Measurements from ENCODE around the gene ADAMTS13.
"Not testable (repeated sequence)": the region's sequence is repeated elsewhere in the genome, so short reads cannot be mapped to it uniquely, and the experiment has no call there.

ADAMTS13 gene

DNA sequence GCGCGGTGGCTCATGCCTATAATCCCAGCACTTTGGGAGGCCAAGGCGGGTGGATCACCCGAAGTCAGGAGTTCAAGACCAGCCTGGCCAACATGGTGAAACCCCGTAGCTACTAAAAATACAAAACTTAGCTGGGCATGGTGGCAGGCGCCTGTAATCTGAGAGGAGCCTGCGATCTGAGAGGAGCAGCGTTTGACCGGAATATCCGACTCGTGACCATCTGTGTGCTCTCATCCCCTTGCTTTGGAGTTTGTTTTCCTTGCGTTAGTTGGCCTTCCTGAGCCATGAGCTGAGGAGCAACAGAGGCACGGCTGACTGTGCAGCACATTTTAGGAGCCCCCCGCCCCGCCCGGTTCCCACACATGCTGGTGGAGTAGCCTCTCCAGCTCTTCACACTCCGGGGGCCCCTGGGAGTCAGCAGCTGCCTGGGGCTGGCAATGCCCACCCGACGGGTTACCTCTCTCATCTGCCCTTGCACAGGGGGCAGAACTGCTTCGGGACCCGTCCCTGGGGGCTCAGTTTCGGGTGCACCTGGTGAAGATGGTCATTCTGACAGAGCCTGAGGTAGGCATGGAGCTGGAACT is 3.0 kb downstream of the ADAMTS13 start:
- no peak for DNase-seq (ENCODE audit: low spot score)

DNA sequence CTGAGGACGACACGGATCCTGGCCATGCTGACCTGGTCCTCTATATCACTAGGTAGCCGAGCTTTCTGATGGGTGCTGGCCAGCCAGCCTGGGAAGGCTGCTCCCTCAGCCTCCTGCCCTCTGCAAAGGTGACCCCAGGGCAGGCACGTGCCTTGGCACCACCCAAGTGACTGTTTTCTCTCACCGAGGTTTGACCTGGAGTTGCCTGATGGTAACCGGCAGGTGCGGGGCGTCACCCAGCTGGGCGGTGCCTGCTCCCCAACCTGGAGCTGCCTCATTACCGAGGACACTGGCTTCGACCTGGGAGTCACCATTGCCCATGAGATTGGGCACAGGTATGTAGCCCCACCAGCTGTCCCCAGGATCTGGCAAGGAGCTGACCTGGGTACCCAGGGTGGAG is 3.8 kb downstream of the ADAMTS13 start:
- no peak for DNase-seq (ENCODE audit: low spot score)

DNA sequence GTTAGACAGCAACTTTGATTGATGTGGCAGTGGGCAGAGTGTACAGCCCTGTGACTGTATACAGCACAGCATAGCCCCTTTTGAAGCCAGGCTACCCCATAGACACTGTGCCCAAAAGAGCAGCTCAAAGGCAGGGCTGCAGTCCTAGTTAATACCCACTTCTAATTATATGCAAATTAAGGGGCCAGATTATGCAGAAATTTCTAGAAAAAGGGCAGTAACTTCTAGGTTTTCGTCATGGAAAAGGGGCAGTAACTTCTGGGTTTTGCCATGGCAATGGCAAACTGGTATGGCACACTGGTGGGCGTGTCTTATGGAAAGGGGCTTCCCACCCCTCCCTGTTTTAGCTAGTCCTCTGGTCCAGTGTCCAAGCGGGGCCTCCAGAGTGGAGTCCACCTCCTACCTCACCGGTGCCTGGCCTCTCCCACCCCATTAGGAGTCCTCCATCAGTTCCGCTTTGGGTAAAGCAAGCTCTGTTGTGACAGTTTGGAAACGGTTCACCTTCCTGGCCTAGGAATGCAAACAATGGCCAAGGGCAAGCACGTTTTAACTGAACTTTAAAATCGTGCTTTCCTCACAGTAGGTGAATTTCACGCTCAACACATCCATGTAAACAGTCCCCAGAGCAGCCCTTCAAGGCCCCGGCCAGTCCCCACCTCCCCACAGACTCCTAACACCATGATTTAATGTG is 5.6 kb downstream of the ADAMTS13 start:
- DNase-seq (ENCODE audit: low spot score) = no peak

DNA sequence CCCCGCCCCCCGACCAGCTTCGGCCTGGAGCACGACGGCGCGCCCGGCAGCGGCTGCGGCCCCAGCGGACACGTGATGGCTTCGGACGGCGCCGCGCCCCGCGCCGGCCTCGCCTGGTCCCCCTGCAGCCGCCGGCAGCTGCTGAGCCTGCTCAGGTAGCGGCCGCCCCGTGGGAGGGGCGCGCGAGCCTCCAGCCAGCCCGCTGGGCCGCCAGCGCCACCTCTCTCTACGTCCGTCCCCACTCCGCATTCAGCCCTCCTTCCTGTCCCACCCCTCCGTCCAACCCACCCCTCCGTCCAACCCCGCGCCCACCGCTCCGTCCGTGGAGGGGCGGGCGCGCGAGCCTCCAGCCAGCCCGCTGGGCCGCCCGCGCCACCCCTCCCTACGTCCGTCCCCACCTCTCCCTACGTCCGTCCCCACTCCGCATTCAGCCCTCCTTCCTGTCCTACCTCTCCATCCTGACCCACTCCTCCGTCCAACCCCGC is 6.5 kb downstream of the ADAMTS13 start:
- no peak for DNase-seq (ENCODE audit: low spot score)

DNA sequence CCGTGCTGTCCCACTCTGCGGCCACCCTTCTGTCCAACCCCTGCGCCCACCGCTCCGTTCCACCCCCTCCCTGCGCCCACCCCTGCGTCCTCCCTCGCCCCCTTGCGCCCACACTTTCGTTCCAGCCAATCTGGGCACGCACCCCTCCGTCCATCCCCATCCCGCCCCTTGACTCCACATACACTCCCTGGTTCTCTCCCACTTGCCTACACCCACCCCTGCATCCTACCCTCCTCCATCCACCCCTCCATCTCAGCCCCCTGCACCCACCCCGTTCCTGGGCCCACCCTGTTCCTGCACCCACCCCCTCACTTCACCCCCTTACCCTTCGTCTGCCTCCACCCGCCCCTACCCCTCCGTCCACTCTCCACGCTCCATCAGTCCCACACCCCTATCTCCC is 7.0 kb downstream of the ADAMTS13 start:
- DNase-seq (ENCODE audit: low spot score) = no peak

DNA sequence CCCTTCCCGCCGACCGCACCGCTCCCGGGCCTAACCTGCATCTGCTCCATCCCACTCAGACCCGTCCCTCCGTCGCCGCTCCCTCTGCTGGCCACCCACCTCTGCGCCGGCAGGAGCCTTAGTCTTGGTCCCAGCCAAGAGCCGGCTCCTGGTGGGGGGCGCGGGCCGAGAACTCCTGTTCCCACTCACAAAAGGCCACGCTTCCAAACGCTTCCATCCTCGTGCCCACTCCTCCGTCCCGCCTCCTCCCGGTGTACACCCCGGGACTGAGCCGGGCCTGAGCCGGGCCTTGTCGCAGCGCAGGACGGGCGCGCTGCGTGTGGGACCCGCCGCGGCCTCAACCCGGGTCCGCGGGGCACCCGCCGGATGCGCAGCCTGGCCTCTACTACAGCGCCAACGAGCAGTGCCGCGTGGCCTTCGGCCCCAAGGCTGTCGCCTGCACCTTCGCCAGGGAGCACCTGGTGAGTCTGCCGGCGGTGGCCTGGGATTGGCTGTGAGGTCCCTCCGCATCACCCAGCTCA is 7.5 kb downstream of the ADAMTS13 start:
- DNase-seq (ENCODE audit: low spot score) = no peak

DNA sequence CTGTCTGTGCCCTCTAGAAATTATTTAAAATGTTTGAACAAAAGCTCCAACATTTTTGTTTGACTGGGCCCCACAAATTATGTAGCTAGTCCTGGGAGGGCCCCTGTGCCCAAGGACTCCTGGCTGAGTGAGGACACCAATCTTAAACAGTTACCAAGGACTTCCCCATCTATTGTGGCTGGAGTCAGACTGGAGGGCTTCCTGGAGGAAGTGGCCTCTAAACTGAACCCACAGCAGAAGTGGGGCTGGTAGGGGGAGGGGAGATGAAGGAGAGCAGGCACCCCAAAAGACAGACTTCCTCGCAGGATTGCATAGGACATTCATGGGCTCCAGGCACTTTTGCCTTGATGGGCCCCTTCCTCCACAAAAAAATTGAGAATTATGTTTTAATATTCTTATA is 8.1 kb downstream of the ADAMTS13 start:
- DNase-seq (ENCODE audit: low spot score) = no peak

DNA sequence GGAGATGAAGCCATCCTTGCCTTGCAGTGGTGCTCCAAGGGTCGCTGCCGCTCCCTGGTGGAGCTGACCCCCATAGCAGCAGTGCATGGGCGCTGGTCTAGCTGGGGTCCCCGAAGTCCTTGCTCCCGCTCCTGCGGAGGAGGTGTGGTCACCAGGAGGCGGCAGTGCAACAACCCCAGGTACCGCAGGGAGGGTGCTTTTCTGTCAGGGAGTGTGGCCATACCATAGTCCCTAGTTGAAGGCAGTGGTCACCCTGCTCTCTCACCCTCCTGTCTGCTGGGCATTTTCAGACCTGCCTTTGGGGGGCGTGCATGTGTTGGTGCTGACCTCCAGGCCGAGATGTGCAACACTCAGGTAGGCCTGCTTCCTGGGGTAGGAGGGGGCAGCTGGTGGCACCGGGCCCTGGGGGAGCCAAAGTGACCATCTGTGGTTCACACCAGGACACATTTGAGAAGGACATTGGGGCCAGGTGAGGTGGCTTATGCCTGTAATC is 11.2 kb downstream of the ADAMTS13 start:
- no peak for DNase-seq (ENCODE audit: low spot score)

DNA sequence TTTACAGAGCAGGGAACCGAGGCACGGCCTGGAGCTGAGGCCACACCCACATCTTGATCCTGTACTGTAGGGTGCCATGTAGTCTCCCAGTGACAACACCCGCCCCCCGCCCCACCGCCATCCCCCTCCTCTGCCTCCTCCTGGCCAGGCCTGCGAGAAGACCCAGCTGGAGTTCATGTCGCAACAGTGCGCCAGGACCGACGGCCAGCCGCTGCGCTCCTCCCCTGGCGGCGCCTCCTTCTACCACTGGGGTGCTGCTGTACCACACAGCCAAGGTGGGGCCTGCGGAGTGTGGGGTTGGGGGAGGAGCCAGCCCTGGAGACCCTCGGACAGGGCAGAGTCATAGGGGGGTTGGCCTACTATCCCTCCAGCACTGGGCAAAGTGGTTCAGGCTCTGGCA is 14.5 kb downstream of the ADAMTS13 start:
- DNase-seq (ENCODE audit: low spot score) = no peak

DNA sequence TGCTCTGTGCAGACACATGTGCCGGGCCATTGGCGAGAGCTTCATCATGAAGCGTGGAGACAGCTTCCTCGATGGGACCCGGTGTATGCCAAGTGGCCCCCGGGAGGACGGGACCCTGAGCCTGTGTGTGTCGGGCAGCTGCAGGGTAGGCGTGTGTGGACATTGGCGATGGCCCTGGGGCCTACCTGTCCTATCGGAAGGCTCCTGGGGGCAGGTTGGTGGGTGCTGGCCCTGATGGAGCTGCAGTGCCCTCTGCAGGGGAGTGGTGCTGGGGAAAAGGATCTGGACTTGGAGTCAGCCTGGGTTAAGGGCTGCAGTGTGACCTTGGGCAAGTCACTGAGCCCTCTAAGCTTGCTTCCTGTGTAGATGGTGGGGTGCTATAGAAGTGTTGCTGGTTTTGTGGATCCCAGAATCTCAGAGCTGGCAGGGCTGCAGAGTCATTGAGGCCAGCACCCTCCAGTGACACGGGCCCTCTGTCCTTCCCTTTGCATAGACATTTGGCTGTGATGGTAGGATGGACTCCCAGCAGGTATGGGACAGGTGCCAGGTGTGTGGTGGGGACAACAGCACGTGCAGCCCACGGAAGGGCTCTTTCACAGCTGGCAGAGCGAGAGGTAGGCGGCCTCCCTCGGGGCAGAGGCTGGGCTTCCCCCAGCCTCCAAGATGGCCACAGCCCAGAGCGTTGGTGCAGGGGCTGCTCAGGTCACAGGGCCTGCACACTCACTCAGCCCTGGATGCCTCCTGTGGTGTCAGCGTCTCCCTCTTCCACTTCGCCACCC is 15.8 kb downstream of the ADAMTS13 start:
- DNase-seq (ENCODE audit: low spot score) = no peak

DNA sequence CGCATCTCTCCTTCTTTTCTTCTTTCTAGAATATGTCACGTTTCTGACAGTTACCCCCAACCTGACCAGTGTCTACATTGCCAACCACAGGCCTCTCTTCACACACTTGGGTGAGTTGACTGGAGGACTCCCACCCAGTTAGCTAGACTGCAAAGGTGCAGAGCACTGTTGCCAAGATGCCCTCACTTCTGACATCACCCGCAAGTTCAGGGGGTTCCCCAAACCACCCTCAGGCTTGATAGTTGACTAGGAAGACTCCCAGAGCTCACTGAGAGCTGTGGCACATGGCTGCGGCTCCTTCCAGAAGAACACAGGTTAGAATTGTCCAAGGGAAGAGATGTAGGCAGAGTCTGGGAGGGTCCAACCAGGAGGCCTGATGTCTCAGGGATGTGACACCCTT is 17.2 kb downstream of the ADAMTS13 start:
- DNase-seq (ENCODE audit: low spot score) = no peak

DNA sequence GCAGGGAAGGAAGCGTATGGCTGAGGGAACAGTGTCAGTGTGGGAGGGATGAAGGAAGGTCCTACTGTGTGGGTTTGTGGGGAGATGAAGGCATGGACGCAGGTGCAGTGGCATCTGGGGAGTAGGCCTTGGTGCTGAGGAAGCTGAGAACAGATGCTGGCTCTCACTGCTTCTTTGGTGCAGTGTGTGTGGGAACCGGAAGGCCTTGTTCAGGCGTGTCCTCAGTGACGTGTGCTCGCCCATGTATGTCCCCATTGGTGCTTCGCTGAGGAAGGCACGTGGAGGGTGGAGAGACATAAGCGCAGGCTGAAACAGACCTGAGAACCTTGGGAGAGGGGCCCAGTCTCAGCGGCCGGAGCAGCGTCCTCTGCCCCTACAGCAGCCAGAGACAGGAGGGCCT is 18.7 kb downstream of the ADAMTS13 start:
- DNase-seq (ENCODE audit: low spot score) = no peak

DNA sequence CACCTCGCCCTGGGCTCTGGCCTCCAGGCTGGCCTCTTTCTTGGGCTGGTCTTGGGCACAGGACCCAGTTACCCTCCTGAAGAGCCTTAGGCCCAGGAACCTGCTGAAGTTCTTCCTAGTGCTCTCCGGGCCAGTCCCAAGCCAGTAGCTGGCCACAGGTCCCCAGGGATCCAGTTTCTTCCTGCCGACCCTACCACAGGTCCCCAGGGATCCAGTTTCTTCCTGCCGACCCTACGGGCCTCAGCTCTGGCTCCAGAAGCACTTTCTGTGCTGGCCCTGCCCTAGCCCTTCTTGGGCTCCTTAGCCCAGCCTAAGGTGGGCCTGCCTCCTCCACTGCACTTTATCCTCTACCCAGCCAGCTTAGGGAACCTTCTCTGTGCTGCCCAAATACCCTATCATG is 19.4 kb downstream of the ADAMTS13 start:
- no peak for DNase-seq (ENCODE audit: low spot score)

DNA sequence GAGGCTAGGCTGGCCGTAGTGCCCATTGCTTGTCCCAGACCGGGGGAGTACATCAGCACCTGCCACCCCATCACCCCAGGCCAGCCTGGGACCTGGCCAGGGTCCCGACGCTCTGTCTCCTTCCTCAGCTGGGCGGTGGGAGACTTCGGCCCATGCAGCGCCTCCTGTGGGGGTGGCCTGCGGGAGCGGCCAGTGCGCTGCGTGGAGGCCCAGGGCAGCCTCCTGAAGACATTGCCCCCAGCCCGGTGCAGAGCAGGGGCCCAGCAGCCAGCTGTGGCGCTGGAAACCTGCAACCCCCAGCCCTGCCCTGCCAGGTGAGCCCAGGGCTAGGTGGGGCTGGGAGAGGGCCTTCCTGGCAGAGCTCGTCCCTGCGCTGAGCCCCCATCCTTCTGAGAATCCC is 21.1 kb downstream of the ADAMTS13 start:
- no peak for DNase-seq (ENCODE audit: low spot score)

DNA sequence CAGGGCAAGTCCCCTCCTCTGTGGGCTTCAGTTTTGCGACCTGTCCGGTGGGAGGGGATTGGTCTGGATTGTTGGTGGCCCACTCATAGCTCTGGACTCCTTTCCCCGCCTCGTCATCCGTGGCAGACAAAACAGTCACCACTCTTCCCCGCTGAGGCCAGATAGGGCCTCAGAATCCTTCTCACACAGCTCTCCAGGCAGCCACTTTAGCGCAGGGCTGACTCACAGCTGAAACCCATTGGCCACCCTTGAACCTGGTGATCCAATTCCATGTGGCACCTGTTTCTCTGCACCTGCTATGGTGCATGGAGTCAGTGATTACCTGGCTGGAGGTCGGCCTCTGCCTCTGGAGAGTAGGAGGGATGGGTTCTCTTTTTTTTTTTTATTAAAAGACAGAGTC is 21.8 kb downstream of the ADAMTS13 start:
- DNase-seq (ENCODE audit: low spot score) = no peak

DNA sequence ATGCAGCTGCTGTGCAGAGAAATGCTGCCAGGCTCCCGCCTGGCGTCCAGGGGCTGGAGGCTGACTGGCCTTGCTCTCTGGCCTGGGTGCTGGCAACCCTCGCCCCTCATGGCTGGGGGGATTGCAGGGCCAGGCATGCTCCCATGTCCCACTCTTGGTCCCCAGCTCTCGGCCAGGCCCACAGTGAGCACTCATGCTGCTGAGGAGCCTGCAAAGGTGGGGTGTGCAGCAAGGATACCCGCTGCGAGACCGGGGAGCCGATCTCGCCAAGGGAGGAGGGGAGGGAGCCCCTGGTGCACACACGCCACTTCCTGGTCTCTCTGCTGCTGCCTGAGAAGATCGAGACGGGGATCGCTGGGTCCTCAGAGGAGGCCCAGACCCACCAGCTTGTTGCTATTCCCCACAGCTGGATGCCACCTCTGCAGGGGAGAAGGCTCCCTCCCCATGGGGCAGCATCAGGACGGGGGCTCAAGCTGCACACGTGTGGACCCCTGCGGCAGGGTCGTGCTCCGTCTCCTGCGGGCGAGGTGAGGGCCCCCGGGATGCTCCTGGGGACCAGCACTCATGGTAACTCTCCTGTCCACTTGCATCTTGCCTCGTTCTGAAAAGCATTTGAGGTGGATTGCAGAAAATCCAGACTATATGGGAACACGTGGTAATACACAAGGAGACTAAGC is 23.3 kb downstream of the ADAMTS13 start:
- DNase-seq (ENCODE audit: low spot score) = no peak

DNA sequence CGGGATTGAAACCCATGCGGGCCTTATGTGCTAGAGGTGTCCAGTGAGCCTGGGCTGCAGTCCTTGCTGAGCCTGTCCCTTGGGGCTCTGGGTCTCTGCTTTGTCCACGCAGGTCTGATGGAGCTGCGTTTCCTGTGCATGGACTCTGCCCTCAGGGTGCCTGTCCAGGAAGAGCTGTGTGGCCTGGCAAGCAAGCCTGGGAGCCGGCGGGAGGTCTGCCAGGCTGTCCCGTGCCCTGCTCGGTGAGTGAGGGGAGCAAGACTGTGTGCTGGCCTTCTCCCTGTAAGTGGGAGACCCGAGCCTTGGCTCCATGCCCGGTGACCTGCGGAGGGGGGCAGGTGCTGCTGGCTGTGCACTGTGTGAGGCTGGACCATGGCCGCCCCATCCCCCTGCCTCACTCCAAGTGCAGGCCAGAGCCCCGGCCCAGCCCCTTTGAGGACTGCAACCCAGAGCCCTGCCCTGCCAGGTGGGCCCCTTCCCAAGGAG is 26.4 kb downstream of the ADAMTS13 start:
- DNase-seq (ENCODE audit: low spot score) = no peak

DNA sequence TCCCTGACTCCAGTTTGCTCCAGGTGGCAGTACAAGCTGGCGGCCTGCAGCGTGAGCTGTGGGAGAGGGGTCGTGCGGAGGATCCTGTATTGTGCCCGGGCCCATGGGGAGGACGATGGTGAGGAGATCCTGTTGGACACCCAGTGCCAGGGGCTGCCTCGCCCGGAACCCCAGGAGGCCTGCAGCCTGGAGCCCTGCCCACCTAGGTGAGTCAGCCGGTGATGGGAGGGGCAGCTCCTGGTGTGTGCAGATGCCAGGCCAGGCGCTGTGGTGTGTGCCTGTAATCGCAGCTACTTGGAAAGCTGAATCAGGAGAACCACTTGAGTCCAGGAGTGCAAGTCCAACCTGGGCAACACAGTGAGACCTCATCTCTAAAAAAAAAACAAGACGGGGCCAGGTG is 27.6 kb downstream of the ADAMTS13 start:
- DNase-seq (ENCODE audit: low spot score) = no peak

DNA sequence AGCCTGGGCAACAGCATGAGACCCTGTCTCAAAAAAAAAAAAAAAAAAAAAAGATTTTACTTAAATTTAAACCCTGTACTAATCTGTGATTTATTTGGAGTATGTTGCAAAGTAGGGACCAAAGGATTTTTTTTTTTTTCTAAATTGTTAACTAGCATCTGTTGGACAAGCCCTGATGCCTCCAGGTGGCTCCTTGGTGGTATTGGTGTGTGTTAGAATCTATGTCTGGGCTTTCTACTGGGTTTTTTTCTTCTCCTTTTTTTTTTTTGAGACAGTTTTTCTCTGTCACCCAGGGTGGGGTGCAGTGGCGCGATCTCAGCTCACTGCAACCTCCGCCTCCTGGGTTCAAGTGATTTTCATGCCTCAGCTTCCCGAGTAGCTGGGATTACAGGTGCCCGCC is 29.7 kb downstream of the ADAMTS13 start:
- not testable (repeated sequence) for DNase-seq (ENCODE audit: low spot score)

DNA sequence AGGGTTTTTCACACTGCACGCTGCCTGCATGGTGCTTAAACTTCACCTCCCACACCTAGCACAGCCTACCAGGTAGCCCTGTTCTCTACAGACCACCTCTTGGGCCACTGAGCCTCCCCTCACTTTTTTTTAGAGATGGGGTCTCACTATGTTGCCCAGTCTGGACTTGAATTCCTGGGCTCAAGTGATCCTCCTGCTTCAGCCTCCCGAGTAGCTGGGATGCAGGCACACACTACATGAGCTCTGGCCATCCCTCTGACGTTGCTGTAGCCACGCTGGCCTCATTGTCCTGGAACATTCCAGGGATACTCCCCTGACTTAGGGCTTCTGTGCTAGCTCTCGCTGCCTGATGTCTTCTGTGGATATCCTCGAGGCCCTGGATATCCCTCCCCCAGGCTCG is 30.4 kb downstream of the ADAMTS13 start:
- DNase-seq (ENCODE audit: low spot score) = no peak

DNA sequence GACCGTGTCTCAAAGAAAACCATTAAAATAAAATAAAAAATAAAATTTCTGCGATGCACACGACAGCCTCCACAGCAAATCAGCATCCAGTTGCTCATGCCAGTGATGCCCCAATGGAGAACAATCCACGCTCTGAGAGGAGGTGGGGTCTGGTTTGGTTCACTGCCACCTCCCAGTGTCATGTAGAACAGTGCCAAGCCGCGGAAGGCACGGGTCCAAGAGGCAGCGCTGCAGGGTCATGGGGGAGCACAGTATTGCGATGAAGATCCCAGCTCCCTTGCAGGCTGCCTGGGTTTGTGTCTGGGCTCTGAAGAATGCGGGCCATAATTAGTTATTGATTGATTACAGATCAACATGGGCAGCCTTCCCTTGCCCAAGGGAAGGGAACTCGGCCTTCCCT is 31.5 kb downstream of the ADAMTS13 start:
- DNase-seq (ENCODE audit: low spot score) = no peak

DNA sequence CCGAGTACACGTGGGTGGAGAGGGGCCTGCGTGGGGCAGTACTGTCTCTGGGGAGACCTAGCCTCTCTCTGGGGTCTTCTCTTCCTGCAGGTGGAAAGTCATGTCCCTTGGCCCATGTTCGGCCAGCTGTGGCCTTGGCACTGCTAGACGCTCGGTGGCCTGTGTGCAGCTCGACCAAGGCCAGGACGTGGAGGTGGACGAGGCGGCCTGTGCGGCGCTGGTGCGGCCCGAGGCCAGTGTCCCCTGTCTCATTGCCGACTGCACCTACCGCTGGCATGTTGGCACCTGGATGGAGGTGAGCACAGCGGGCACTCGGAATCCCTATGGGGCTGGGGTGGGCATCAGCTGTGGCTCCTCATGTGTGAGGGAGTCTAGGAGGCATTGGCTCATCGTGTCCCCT is 32.2 kb downstream of the ADAMTS13 start:
- DNase-seq (ENCODE audit: low spot score) = no peak

Data from activated CD4-positive, alpha-beta T cell treated with anti-CD3 and anti-CD28 coated beads, Interleukin-2, Interleukin-4, amounts not matched to agents 100 ng/mL and 50 ng/mL, durations not matched to agents 16 hours and 8 hours (primary cell).